Liver (tissue), 9 donors: ENCODE measurements around the gene MYLK2. TPM values are rescaled to one million over a fixed set of nuclear protein-coding genes. Genes with fewer than 3 reads are reported as not detected.

Source experiments
- DNase-seq: peaks from one replicate; pipeline ENCODE4 v3.0.0-alpha.2; 2017; ENCODE audit warnings: low spot score
- H3K27ac ChIP-seq, 2 donors: one replicate each; pipeline ENCODE4 v1.7.0; 2013; ENCODE audit warnings: inconsistent platforms in 2 of 2, low read length in 2 of 2, control low read depth in 1 of 2, low read depth in 1 of 2, mild to moderate bottlenecking in 1 of 2
- H3K27me3 ChIP-seq, 4 donors: one replicate each; pipeline versions ENCODE4 v1.6.1 to v1.7.0; 2013; ENCODE audit warnings: low read length in 3 of 4, inconsistent platforms in 1 of 4, mild to moderate bottlenecking in 1 of 4, moderate library complexity in 1 of 4; ENCODE audit not compliant: control insufficient read depth in 4 of 4, insufficient read depth in 4 of 4
- H3K36me3 ChIP-seq, 4 donors: one replicate each; pipeline versions ENCODE4 v1.6.1 to v1.7.0; 2013; ENCODE audit warnings: low read length in 3 of 4, mild to moderate bottlenecking in 3 of 4, low read depth in 1 of 4, moderate library complexity in 1 of 4; ENCODE audit not compliant: control insufficient read depth in 4 of 4, insufficient read depth in 3 of 4
- H3K4me1 ChIP-seq, 4 donors: one replicate each; pipeline versions ENCODE4 v1.6.1 to v1.7.0; 2013; ENCODE audit warnings: low read length in 3 of 4, mild to moderate bottlenecking in 3 of 4, moderate library complexity in 1 of 4; ENCODE audit not compliant: control insufficient read depth in 4 of 4, insufficient read depth in 4 of 4
- H3K4me3 ChIP-seq, 3 donors: one replicate each; pipeline versions ENCODE4 v1.6.1 to v1.7.0; 2013; ENCODE audit warnings: low read length in 3 of 3, control low read depth in 1 of 3, low read depth in 1 of 3, mild to moderate bottlenecking in 1 of 3
- H3K9ac ChIP-seq, 2 donors: one replicate each; pipeline ENCODE4 v1.7.0; 2013; ENCODE audit warnings: low read length in 2 of 2, mild to moderate bottlenecking in 2 of 2, moderate library complexity in 2 of 2, control low read depth in 1 of 2, low read depth in 1 of 2
- H3K9me3 ChIP-seq, 4 donors: one replicate each; pipeline versions ENCODE4 v1.6.1 to v1.7.0; 2013; ENCODE audit warnings: low read length in 3 of 4; ENCODE audit not compliant: control insufficient read depth in 4 of 4
- ATF3 ChIP-seq: IDR thresholded peaks from 2 replicates; pipeline ENCODE4 v1.6.1; 2016; ENCODE audit warnings: antibody characterized with exemption
- CTCF ChIP-seq: fragments of 150-350 bp; IDR thresholded peaks from 2 replicates; pipeline ENCODE4 v1.5.1; 2017; ENCODE audit warnings: improper control_type of control experiment, low read depth, low read length; ENCODE audit not compliant: missing input control
- EGR1 ChIP-seq, 2 donors: IDR thresholded peaks; 2 replicates each; pipeline ENCODE4 v1.6.1; 2016 to 2018; ENCODE audit warnings: antibody characterized with exemption in 2 of 2, low read depth in 2 of 2
- FOXA1 ChIP-seq: IDR thresholded peaks from 2 replicates; pipeline ENCODE4 v1.6.1; 2016; ENCODE audit warnings: antibody characterized with exemption
- FOXA2 ChIP-seq: IDR thresholded peaks from 2 replicates; pipeline ENCODE4 v1.6.1; 2016; ENCODE audit warnings: antibody characterized with exemption
- GABPA ChIP-seq, 2 donors: IDR thresholded peaks in 1 of 2; conservative IDR thresholded peaks in 1 of 2; 2 replicates each; pipeline ENCODE4 v1.6.1; 2016; ENCODE audit warnings: antibody characterized with exemption in 2 of 2, mild to moderate bottlenecking in 1 of 2, moderate library complexity in 1 of 2
- HNF4A ChIP-seq, 2 donors: conservative IDR thresholded peaks; 2 replicates each; pipeline ENCODE4 v1.6.1; 2016; ENCODE audit warnings: antibody characterized with exemption in 2 of 2, mild to moderate bottlenecking in 2 of 2
- HNF4G ChIP-seq: IDR thresholded peaks from 2 replicates; pipeline ENCODE4 v1.6.1; 2016; ENCODE audit warnings: antibody characterized with exemption
- JUND ChIP-seq, 2 donors: IDR thresholded peaks; 2 replicates each; pipeline ENCODE4 v1.6.1; 2016; ENCODE audit warnings: antibody characterized with exemption in 2 of 2
- MAX ChIP-seq: IDR thresholded peaks from 2 replicates; pipeline ENCODE4 v1.6.1; 2016; ENCODE audit warnings: antibody characterized with exemption
- NR2F2 ChIP-seq: IDR thresholded peaks from 2 replicates; pipeline ENCODE4 v1.6.1; 2016; ENCODE audit warnings: antibody characterized with exemption
- RAD21 ChIP-seq, 2 donors: IDR thresholded peaks; 2 replicates each; pipeline ENCODE4 v1.6.1; 2016; ENCODE audit warnings: antibody characterized with exemption in 2 of 2, mild to moderate bottlenecking in 2 of 2
- REST ChIP-seq: IDR thresholded peaks from 2 replicates; pipeline ENCODE4 v1.6.1; 2016; ENCODE audit warnings: antibody characterized with exemption, mild to moderate bottlenecking
- RXRA ChIP-seq, 2 donors: IDR thresholded peaks; 2 replicates each; pipeline ENCODE4 v1.6.1; 2017 to 2018; ENCODE audit warnings: antibody characterized with exemption in 2 of 2, mild to moderate bottlenecking in 1 of 2
- SP1 ChIP-seq: IDR thresholded peaks from 2 replicates; pipeline ENCODE4 v1.6.1; 2018; ENCODE audit warnings: antibody characterized with exemption, mild to moderate bottlenecking
- ZBTB33 ChIP-seq: IDR thresholded peaks from 2 replicates; pipeline ENCODE4 v1.6.1; 2016; ENCODE audit warnings: antibody characterized with exemption
- WGBS: extraction: QIAGEN DNeasy Blood & Tissue Kit; methylation state at CpG from one replicate; pipeline ENCODE4 v1.1.7; 2013; 5-methylcytosine and 5-hydroxymethylcytosine counted together
- polyA plus RNA-seq, 2 donors: library from polyadenylated mRNA; stranded (reverse) in 1 of 2; unstranded in 1 of 2; fragments of 200-250 nt in 1 of 2; fragments of >200 nt in 1 of 2; fragmentation: Nextera tagmentation in 1 of 2; extraction: Ambion mirVana in 1 of 2; gene quantifications; one replicate each; pipeline versions ENCODE4 v1.2.1 to v1.2.3, GENCODE V29; 2013 to 2015
- total RNA-seq, 2 donors: library from RNA; depleted of rRNA; stranded (reverse); fragments of >200 nt; gene quantifications; one replicate each; pipeline ENCODE4 v1.2.3, GENCODE V29; 2014
- donor health status: healthy.
- donor health status: healthy.
- donor health status: healthy.
- donor health status: healthy.
- donor health status: healthy.

The MYLK2 gene
- total and polyA plus RNA-seq, 4 donors = 0.08 to 0.19 TPM; not detected in 2

- 64% methylated on average over 3 of the region's 3 CpGs for WGBS
- Histone ChIP-seq H3K27me3 (peaks cover 0 to 3% (median 0%) of the 10 kb centered on the region in 4 donors), H3K4me3 (no peak overlapping the region), H3K36me3 (no peaks in the 10 kb centered on the region), H3K9ac (no peak overlapping the region), H3K9me3 (no peaks in the 10 kb centered on the region), H3K27ac (no peak overlapping the region), H3K4me1 (no peaks in the 10 kb centered on the region)
- TF ChIP-seq JUND (IDR thresholded peaks at IDR 0.05) = no peak
- TF ChIP-seq CTCF = no peak
- TF ChIP-seq NR2F2 = no peak
- TF ChIP-seq EGR1 (IDR thresholded peaks at IDR 0.05; ENCODE audit: low read depth in 2 of 2) = no peak
- TF ChIP-seq FOXA2 = no peak
- no peak for TF ChIP-seq HNF4A (conservative IDR thresholded peaks at IDR 0.05)
- no peak for TF ChIP-seq SP1
- TF ChIP-seq GABPA (IDR thresholded peaks at IDR 0.05 in 1 of 2, conservative IDR thresholded peaks at IDR 0.05 in 1 of 2) = no peak
- TF ChIP-seq HNF4G = no peak
- TF ChIP-seq REST = no peak
- TF ChIP-seq MAX = no peak
- no peak for TF ChIP-seq FOXA1
- TF ChIP-seq RXRA (IDR thresholded peaks at IDR 0.05) = no peak
- no peak for DNase-seq
Measured at GRCh38 chr20:31837896-31838397, 18.8 kb downstream of the MYLK2 start.

GRCh38 chr20:31838646-31839292, 19.6 kb downstream of the MYLK2 start:
- Histone ChIP-seq H3K9ac (no peak overlapping the region), H3K36me3 (no peaks in the 10 kb centered on the region), H3K27me3 (peaks cover 0 to 3% (median 0%) of the 10 kb centered on the region in 4 donors), H3K4me1 (no peaks in the 10 kb centered on the region), H3K9me3 (no peaks in the 10 kb centered on the region), H3K27ac (no peak overlapping the region), H3K4me3 (no peak overlapping the region)
- DNase-seq = no peak
- 79% methylated on average over 9 of the region's 9 CpGs for WGBS
- TF ChIP-seq CTCF = no peak
- TF ChIP-seq NR2F2 = no peak
- TF ChIP-seq ZBTB33 = no peak
- TF ChIP-seq SP1 = no peak
- TF ChIP-seq ATF3 = no peak
- no peak for TF ChIP-seq RXRA (IDR thresholded peaks at IDR 0.05)
- TF ChIP-seq HNF4A (conservative IDR thresholded peaks at IDR 0.05) = no peak
- TF ChIP-seq HNF4G = no peak
- TF ChIP-seq RAD21 (IDR thresholded peaks at IDR 0.05) = no peak
- TF ChIP-seq MAX = no peak
- no peak for TF ChIP-seq GABPA (IDR thresholded peaks at IDR 0.05 in 1 of 2, conservative IDR thresholded peaks at IDR 0.05 in 1 of 2)
- TF ChIP-seq REST = no peak
